Measurements from ENCODE around the gene FHAD1. TPM values are rescaled to one million over a fixed set of nuclear protein-coding genes. Genes with fewer than 3 reads are reported as not detected.

Gene FHAD1
- total and polyA plus RNA-seq, 2 donors (not counting 1 experiment from before 2014, with no cell fraction given): not detected

DNA sequence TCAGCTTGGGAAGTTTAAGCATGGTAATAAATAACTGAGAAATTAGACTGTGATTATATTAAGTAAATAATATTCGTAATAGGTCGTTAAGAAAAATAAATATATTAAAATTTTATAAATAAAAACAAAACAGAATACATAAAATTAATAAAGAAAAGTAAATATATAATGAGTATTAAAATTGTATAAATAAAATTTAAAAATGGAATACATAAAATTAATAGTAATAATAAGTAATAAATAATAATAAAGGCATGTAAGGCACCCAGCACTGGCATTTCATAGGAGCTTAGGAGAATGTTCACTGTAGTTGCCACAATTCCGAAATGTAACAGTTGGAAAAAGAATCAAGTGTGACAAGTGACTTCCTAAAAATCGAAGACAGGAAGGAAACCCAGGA, 45.8 kb upstream of the FHAD1 start:
- intact Hi-C loops (cut with micrococcal nuclease): no loop called here
- Histone ChIP-seq H2AFZ (ENCODE audit: insufficient read depth, low read depth, low read length, poor library complexity, severe bottlenecking) (no peak overlapping the region), H3K4me2 (replicated peaks; ENCODE audit: low read depth, low read length, poor library complexity, severe bottlenecking) (no peak overlapping the region), H3K27me3 (replicated peaks in 1 of 4; ENCODE audit: control extremely low read depth in 1 of 4, control insufficient read depth in 3 of 4, insufficient read depth in 4 of 4, low read length in 3 of 4) (no peaks in the 10 kb centered on the region), H3K4me3 (ENCODE audit: control extremely low read depth in 1 of 5, extremely low read depth in 1 of 5, insufficient read depth in 1 of 5, low read depth in 2 of 5, low read length in 4 of 5) (no peak overlapping the region), H3K36me3 (replicated peaks in 1 of 2; ENCODE audit: control extremely low read depth in 1 of 2, control insufficient read depth in 1 of 2, extremely low read depth in 1 of 2, insufficient read depth in 2 of 2, low read length in 1 of 2) (no peaks in the 10 kb centered on the region), H3K4me1 (ENCODE audit: control insufficient read depth in 2 of 2, insufficient read depth in 2 of 2, low read length in 2 of 2) (no peaks in the 10 kb centered on the region), H3K79me2 (ENCODE audit: control insufficient read depth, insufficient read depth, low read length) (no peaks in the 10 kb centered on the region), H3K9ac (ENCODE audit: low read length) (no peak overlapping the region), H3K9me3 (ENCODE audit: control extremely low read depth in 1 of 3, control insufficient read depth in 2 of 3, insufficient read depth in 1 of 3, low read length in 2 of 3) (no peaks in the 10 kb centered on the region), H4K20me1 (ENCODE audit: control insufficient read depth, insufficient read depth, low read length, poor library complexity, severe bottlenecking) (no peaks in the 10 kb centered on the region), H3K27ac (ENCODE audit: low read length in 2 of 2) (no peak overlapping the region)
- Mint-ChIP-seq H3K27ac (no peak overlapping the region), H3K27me3 (peaks cover 15% of the 10 kb centered on the region), H3K4me1 (no peaks in the 10 kb centered on the region), H3K4me3 (no peak overlapping the region), H3K9me3 (ENCODE audit: insufficient read depth) (no peaks in the 10 kb centered on the region)
- 54% methylated on average over 2 of the region's 4 CpGs for WGBS (ENCODE audit: insufficient coverage)
- ChIA-PET CTCF (no interaction called here), POLR2A (no interaction called here)
- DNase-seq: no peak
- no peak for ATAC-seq (ENCODE audit: low read depth)
- TF ChIP-seq, protein P1, sequence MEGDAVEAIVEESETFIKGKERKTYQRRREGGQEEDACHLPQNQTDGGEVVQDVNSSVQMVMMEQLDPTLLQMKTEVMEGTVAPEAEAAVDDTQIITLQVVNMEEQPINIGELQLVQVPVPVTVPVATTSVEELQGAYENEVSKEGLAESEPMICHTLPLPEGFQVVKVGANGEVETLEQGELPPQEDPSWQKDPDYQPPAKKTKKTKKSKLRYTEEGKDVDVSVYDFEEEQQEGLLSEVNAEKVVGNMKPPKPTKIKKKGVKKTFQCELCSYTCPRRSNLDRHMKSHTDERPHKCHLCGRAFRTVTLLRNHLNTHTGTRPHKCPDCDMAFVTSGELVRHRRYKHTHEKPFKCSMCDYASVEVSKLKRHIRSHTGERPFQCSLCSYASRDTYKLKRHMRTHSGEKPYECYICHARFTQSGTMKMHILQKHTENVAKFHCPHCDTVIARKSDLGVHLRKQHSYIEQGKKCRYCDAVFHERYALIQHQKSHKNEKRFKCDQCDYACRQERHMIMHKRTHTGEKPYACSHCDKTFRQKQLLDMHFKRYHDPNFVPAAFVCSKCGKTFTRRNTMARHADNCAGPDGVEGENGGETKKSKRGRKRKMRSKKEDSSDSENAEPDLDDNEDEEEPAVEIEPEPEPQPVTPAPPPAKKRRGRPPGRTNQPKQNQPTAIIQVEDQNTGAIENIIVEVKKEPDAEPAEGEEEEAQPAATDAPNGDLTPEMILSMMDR (IDR thresholded peaks at IDR 0.05): no peak
- no peak for TF ChIP-seq EZH2 (IDR thresholded peaks at IDR 0.05; ENCODE audit: borderline replicate concordance, insufficient read depth, low read depth, low read length, poor library complexity, severe bottlenecking)

DNA sequence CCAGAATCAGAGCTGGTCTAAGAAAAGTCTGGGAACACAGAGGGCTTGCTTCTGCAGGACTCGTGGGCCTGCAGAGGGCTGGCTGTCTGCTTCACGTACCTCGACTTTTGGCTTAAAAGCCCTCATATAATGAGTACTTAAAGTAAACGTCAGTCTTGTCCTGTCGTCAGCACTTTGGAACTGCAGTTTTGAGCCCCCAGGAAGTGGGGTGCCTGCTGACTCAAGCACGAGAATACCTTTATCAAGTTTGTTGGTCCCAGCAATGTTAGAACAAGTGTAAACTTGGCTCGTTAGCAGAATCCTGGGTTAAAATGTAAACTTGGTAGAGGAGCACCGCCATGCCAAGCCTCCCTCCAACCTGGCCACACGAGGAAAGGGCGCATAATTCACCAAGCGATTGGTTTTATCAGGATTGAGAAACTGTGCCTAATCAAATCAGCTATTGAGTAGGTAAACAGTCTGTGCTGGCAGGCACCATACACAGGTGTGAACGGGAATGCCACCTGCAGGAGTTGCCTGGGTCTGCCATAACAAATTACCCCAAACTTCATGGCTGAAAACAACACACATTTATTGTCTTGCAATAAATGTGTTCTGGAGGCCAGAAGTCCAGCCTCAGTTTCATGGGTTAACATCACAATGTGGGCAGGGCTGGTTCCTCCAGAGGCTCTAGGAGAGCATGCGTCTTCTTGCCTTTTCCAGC, 45.0 kb upstream of the FHAD1 start:
- WGBS (ENCODE audit: insufficient coverage): 92% methylated on average over 13 of the region's 13 CpGs

More for the DNA sequence above, 45.0 kb upstream of the FHAD1 start:
- H3K36me3 ChIP-seq (replicated peaks in 1 of 2; ENCODE audit: control extremely low read depth in 1 of 2, control insufficient read depth in 1 of 2, extremely low read depth in 1 of 2, insufficient read depth in 2 of 2, low read length in 1 of 2): no peaks in the 10 kb centered on the region
- ChIA-PET CTCF (no interaction called here), POLR2A (no interaction called here)
- Mint-ChIP-seq H3K27ac (no peak overlapping the region), H3K9me3 (ENCODE audit: insufficient read depth) (no peaks in the 10 kb centered on the region), H3K27me3 (peaks cover 15% of the 10 kb centered on the region), H3K4me3 (no peak overlapping the region), H3K4me1 (no peaks in the 10 kb centered on the region)
- H3K9me3 ChIP-seq (ENCODE audit: control extremely low read depth in 1 of 3, control insufficient read depth in 2 of 3, insufficient read depth in 1 of 3, low read length in 2 of 3): no peaks in the 10 kb centered on the region
- ATAC-seq (ENCODE audit: low read depth) (no peak), DNase-seq (no peak)
- H4K20me1 ChIP-seq (ENCODE audit: control insufficient read depth, insufficient read depth, low read length, poor library complexity, severe bottlenecking): no peaks in the 10 kb centered on the region
- intact Hi-C loops (cut with micrococcal nuclease): no loop called here
- H3K4me2 ChIP-seq (replicated peaks; ENCODE audit: low read depth, low read length, poor library complexity, severe bottlenecking): no peak overlapping the region
- H3K4me1 ChIP-seq (ENCODE audit: control insufficient read depth in 2 of 2, insufficient read depth in 2 of 2, low read length in 2 of 2): no peaks in the 10 kb centered on the region
- no peaks in the 10 kb centered on the region for H3K27me3 ChIP-seq (replicated peaks in 1 of 4; ENCODE audit: control extremely low read depth in 1 of 4, control insufficient read depth in 3 of 4, insufficient read depth in 4 of 4, low read length in 3 of 4)
- no peak for TF ChIP-seq EZH2 (IDR thresholded peaks at IDR 0.05; ENCODE audit: borderline replicate concordance, insufficient read depth, low read depth, low read length, poor library complexity, severe bottlenecking)
- TF ChIP-seq, protein P1 (IDR thresholded peaks at IDR 0.05): no peak
- no peak overlapping the region for H3K27ac ChIP-seq (ENCODE audit: low read length in 2 of 2)
- no peak overlapping the region for H3K4me3 ChIP-seq (ENCODE audit: control extremely low read depth in 1 of 5, extremely low read depth in 1 of 5, insufficient read depth in 1 of 5, low read depth in 2 of 5, low read length in 4 of 5)
- H2AFZ ChIP-seq (ENCODE audit: insufficient read depth, low read depth, low read length, poor library complexity, severe bottlenecking): no peak overlapping the region
- H3K9ac ChIP-seq (ENCODE audit: low read length): no peak overlapping the region
- H3K79me2 ChIP-seq (ENCODE audit: control insufficient read depth, insufficient read depth, low read length): no peaks in the 10 kb centered on the region
